Thyroid gland (tissue), 4 donors: ENCODE results near the gene INO80. TPM values are rescaled to one million over a fixed set of nuclear protein-coding genes. Genes with fewer than 3 reads are reported as not detected.

Experiments
- DNase-seq, 2 donors: peaks; one replicate each; pipeline ENCODE4 v3.0.0-alpha.2; 2019
- H3K27ac ChIP-seq, 3 donors: fragments of 200-600 bp; sonication (generic); 1 replicate in 2 of 3; 2 replicates in 1 of 3; pipeline ENCODE4 v1.5.1; 2016 to 2019; ENCODE audit warnings: mild to moderate bottlenecking in 1 of 3, moderate library complexity in 1 of 3
- H3K27me3 ChIP-seq: fragments of 200-600 bp; sonication (generic); one replicate; pipeline ENCODE4 v1.5.1; 2019
- H3K36me3 ChIP-seq, 2 donors: fragments of 200-600 bp; sonication (generic); one replicate each; pipeline ENCODE4 v1.5.1; 2016 to 2019
- H3K4me1 ChIP-seq, 2 donors: fragments of 200-600 bp; sonication (generic); one replicate each; pipeline ENCODE4 v1.5.1; 2017 to 2019
- H3K4me3 ChIP-seq, 3 donors: fragments of 200-600 bp; sonication (generic); replicated peaks in 1 of 3; 1 replicate in 2 of 3; 2 replicates in 1 of 3; pipeline ENCODE4 v1.5.1; 2016; ENCODE audit warnings: mild to moderate bottlenecking in 1 of 3
- H3K9me3 ChIP-seq: fragments of 200-600 bp; sonication (generic); one replicate; pipeline ENCODE4 v1.5.1; 2017
- POLR2A ChIP-seq, 2 donors: fragments of 450-650 bp; IDR thresholded peaks; one replicate each; pipeline ENCODE4 v1.6.1; 2017; ENCODE audit warnings: antibody characterized with exemption in 2 of 2, mild to moderate bottlenecking in 2 of 2, moderate library complexity in 1 of 2
- WGBS, 2 donors: methylation state at CpG; one replicate each; pipeline ENCODE4 v1.1.5; 2017; 5-methylcytosine and 5-hydroxymethylcytosine counted together
- intact Hi-C: fragments of 100-400 bp; cut with DNase I; formaldehyde crosslinking; loops from one replicate; pipeline ENCODE4 v1.15.1; 2023
- total RNA-seq, 4 donors: library from RNA; depleted of rRNA; stranded (reverse); fragments of >200 nt; gene quantifications; one replicate each; pipeline ENCODE4 v1.2.3, GENCODE V29; 2016
- TF ChIP-seq, protein P1 (sequence below), 6 experiments: fragments of 200-600 bp in 3 of 6; fragments of 450-650 bp in 3 of 6; sonication (generic) in 3 of 6; IDR thresholded peaks; one replicate each; pipeline ENCODE4 v1.5.1; 2016 to 2019; ENCODE audit warnings: antibody characterized with exemption in 6 of 6, mild to moderate bottlenecking in 2 of 6, inconsistent platforms in 1 of 6, moderate library complexity in 1 of 6

Gene INO80
- total RNA-seq, 4 donors from 2014 or later, result 23.2 to 42.6 (median 36.4) TPM

DNA sequence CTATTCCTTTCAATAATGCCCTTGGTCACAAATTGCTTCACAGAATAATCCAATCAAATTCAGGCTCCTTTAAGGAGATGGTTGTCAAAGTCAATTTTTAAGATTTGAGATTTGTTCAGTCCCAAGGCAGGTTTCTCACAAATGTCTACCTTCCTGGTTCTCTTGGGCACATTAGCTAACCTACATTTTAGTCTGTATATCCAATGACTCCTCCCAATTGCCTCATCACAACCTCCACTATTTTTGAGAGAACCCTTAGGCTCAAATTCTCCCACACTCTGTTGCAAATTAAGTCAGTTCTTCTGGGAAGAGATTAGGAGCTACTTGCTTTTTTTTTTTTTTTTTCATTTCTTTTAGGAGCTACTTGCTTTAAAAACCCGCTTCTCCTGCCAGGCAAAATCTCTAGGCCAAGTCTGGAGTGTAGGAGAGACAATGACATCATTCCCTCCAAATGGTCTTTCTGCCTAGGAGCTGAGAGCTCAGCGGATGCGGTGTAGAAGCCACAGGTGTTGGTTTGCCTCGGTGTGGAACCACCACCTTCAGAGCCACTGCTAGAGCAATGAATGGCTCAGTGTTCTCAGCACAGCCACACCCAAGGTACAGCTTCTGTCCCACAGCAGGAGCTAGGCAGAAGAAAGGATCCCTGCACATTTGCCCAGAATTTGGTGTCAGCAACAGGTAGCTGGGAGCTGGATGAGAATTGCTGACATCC is 10.0 kb upstream of the INO80 start:
- intact Hi-C loops, result no loop called here
- DNase-seq, result no peak
- no peak overlapping the region for H3K27ac ChIP-seq
- H3K9me3 ChIP-seq, result no peaks in the 10 kb centered on the region
- H3K4me3 ChIP-seq, result no peak overlapping the region
- 77 to 78% methylated on average over 4 of the region's 4 CpGs for WGBS, 2 donors
- no peaks in the 10 kb centered on the region for H3K36me3 ChIP-seq
- H3K4me1 ChIP-seq, result no peaks in the 10 kb centered on the region
- TF ChIP-seq, protein P1, sequence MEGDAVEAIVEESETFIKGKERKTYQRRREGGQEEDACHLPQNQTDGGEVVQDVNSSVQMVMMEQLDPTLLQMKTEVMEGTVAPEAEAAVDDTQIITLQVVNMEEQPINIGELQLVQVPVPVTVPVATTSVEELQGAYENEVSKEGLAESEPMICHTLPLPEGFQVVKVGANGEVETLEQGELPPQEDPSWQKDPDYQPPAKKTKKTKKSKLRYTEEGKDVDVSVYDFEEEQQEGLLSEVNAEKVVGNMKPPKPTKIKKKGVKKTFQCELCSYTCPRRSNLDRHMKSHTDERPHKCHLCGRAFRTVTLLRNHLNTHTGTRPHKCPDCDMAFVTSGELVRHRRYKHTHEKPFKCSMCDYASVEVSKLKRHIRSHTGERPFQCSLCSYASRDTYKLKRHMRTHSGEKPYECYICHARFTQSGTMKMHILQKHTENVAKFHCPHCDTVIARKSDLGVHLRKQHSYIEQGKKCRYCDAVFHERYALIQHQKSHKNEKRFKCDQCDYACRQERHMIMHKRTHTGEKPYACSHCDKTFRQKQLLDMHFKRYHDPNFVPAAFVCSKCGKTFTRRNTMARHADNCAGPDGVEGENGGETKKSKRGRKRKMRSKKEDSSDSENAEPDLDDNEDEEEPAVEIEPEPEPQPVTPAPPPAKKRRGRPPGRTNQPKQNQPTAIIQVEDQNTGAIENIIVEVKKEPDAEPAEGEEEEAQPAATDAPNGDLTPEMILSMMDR (IDR thresholded peaks at IDR 0.05), result no peak
- TF ChIP-seq POLR2A (IDR thresholded peaks at IDR 0.05), result no peak
- H3K27me3 ChIP-seq, result no peaks in the 10 kb centered on the region

GRCh38 chr15:41125063-41125669 is 9.1 kb upstream of the INO80 start:
- H3K36me3 ChIP-seq, result no peaks in the 10 kb centered on the region
- H3K27me3 ChIP-seq, result no peaks in the 10 kb centered on the region
- WGBS, 2 donors, result 94 to 100% methylated on average over 1 of the region's 1 CpG
- DNase-seq, result no peak
- H3K4me1 ChIP-seq, result no peaks in the 10 kb centered on the region
- no peak overlapping the region for H3K27ac ChIP-seq
- no peak for TF ChIP-seq POLR2A (IDR thresholded peaks at IDR 0.05)
- TF ChIP-seq, protein P1 (IDR thresholded peaks at IDR 0.05), result no peak
- no peaks in the 10 kb centered on the region for H3K9me3 ChIP-seq
- intact Hi-C loops, result no loop called here
- no peak overlapping the region for H3K4me3 ChIP-seq

GRCh38 chr15:41124058-41124457 is 8.0 kb upstream of the INO80 start:
- H3K36me3 ChIP-seq, result no peaks in the 10 kb centered on the region
- TF ChIP-seq POLR2A (IDR thresholded peaks at IDR 0.05), result no peak
- TF ChIP-seq, protein P1 (IDR thresholded peaks at IDR 0.05), result no peak
- H3K4me1 ChIP-seq, result no peaks in the 10 kb centered on the region
- no peak overlapping the region for H3K27ac ChIP-seq
- H3K9me3 ChIP-seq, result no peaks in the 10 kb centered on the region
- WGBS, 2 donors, result 95 to 97% methylated on average over 5 of the region's 5 CpGs
- intact Hi-C loops, result no loop called here
- no peak for DNase-seq
- no peak overlapping the region for H3K4me3 ChIP-seq
- no peaks in the 10 kb centered on the region for H3K27me3 ChIP-seq

DNA sequence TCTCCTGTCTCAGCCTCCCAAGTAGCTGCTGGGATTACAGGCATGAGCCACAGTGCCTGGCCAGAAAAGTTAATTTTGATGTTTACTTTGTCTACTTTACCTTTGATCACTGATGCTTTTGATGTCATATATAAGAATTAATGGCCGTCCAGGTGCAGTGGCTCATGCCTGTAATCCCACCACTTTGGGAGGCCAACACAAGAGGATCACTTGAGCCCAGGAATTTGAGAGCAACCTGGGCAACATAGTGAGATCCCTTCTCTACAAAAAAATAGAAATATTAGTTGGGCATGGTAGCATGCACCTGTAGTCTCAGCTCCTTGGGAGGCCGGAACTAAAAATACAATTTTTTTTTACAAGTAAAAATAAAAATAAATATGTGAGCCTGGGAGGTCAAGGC is 6.8 kb upstream of the INO80 start:
- H3K27me3 ChIP-seq, result no peaks in the 10 kb centered on the region
- no peaks in the 10 kb centered on the region for H3K4me1 ChIP-seq
- 80 to 94% methylated on average over 2 of the region's 2 CpGs for WGBS, 2 donors
- no peak for TF ChIP-seq POLR2A (IDR thresholded peaks at IDR 0.05)
- TF ChIP-seq, protein P1 (IDR thresholded peaks at IDR 0.05), result no peak
- intact Hi-C loops, result no loop called here
- DNase-seq, result no peak
- no peaks in the 10 kb centered on the region for H3K9me3 ChIP-seq
- H3K4me3 ChIP-seq, result no peak overlapping the region
- H3K27ac ChIP-seq, result no peak overlapping the region
- no peaks in the 10 kb centered on the region for H3K36me3 ChIP-seq

DNA sequence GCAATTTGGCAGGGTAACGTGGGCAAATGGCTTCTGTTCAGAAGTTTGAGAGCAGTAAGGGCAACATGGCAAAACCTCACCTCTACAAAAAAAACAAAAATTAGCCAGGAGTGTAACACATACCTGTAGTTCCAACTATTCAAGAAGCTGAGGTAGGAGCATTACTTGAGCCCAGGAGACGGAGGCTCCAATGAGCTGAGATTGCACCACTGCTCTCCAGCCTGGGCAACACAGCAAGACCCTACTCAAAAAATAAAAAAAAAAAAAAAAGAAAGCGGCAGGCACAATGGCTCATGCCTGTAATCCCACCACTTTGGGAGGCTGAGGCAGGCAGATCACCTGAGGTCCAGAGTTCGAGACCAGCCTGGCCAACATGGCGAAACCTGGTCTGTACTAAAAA is 5.9 kb upstream of the INO80 start:
- H3K27me3 ChIP-seq, result no peaks in the 10 kb centered on the region
- 82 to 88% methylated on average over 5 of the region's 5 CpGs for WGBS, 2 donors
- no peak for DNase-seq
- H3K27ac ChIP-seq, result no peak overlapping the region
- H3K4me1 ChIP-seq, result peaks cover 3 to 4% of the 10 kb centered on the region in 2 donors
- H3K9me3 ChIP-seq, result no peaks in the 10 kb centered on the region
- no peaks in the 10 kb centered on the region for H3K36me3 ChIP-seq
- intact Hi-C loops, result no loop called here
- TF ChIP-seq POLR2A (IDR thresholded peaks at IDR 0.05), result no peak
- TF ChIP-seq, protein P1 (IDR thresholded peaks at IDR 0.05), result no peak
- no peak overlapping the region for H3K4me3 ChIP-seq
